ENCODE data around the gene TJP2. TPM values are rescaled to one million over a fixed set of nuclear protein-coding genes. Genes with fewer than 3 reads are reported as not detected.
"Not testable (repeated sequence)": the region's sequence is repeated elsewhere in the genome, so short reads cannot be mapped to it uniquely, and the experiment has no call there.

TJP2 gene
- total RNA-seq, 2 donors from 2014 or later = 45.1 to 53.0 TPM

DNA sequence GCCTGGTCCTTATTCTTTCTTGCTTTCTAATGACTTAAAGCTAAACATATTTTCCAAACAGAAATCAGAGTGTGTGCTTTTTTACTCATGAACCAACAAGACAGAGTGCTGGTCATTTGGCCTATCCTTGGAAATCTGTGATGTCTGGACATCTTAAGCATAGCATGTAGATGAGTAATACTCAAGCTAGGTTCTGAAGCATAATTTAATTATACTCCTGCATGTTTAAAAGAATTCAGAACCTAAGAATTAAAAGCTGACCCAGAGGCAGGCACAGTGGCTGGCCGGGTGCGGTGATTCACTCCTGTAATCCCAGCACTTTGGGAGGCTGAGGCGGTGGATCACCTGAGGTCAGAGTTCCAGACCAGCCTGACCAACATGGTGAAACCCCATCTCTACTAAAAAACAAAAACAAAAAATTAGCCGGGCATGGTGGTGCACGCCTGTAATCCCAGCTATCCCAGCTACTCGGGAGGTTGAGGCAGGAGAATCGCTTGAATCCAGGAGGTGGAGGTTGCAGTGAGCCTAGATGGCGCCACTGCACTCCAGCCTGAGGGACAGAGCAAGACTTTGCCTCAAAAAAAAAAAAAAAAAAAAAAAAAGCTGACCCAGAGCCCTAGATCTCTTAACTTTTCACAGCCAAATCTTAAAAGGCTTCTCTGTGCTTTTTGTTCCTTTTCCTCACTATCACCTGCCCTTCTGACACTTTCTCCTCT, 16.2 kb upstream of the TJP2 start:
- H3K4me3 Mint-ChIP-seq = no peak overlapping the region
- H3K27me3 Mint-ChIP-seq (ENCODE audit: insufficient read depth) = no peaks in the 10 kb centered on the region
- Histone ChIP-seq H3K27me3 (ENCODE audit: control insufficient read depth, insufficient read depth, low read length, poor library complexity, severe bottlenecking) (no peaks in the 10 kb centered on the region), H3K36me3 (ENCODE audit: control insufficient read depth, insufficient read depth, low read length) (no peaks in the 10 kb centered on the region), H3K4me3 (ENCODE audit: low read length) (no peak overlapping the region), H3K27ac (ENCODE audit: low read depth, low read length) (no peak overlapping the region), H3K4me1 (ENCODE audit: control insufficient read depth, insufficient read depth, low read length) (no peaks in the 10 kb centered on the region), H3K9ac (ENCODE audit: extremely low read depth, low read length, poor library complexity, severe bottlenecking) (no peak overlapping the region), H3K9me3 (ENCODE audit: control insufficient read depth, low read length) (no peaks in the 10 kb centered on the region)
- no peak overlapping the region for H3K27ac Mint-ChIP-seq
- WGBS, 2 experiments (ENCODE audit: insufficient coverage in 1 of 2, insufficient read length in 1 of 2) = 88 to 89% methylated on average over 4 to 8 of the region's 8 CpGs
- peaks cover 7% of the 10 kb centered on the region for H3K4me1 Mint-ChIP-seq
- TF ChIP-seq CTCF (conservative IDR thresholded peaks at IDR 0.05) = peak; percentile 69
- H3K9me3 Mint-ChIP-seq = peaks cover 2% of the 10 kb centered on the region
- peaks cover 18% of the 10 kb centered on the region for H3K36me3 Mint-ChIP-seq (ENCODE audit: low read depth)
- peak; percentile 48 for DNase-seq

- Histone ChIP-seq H3K27me3 (ENCODE audit: control insufficient read depth, insufficient read depth, low read length, poor library complexity, severe bottlenecking) (no peaks in the 10 kb centered on the region), H3K36me3 (ENCODE audit: control insufficient read depth, insufficient read depth, low read length) (no peaks in the 10 kb centered on the region), H3K9ac (ENCODE audit: extremely low read depth, low read length, poor library complexity, severe bottlenecking) (no peak overlapping the region), H3K4me3 (ENCODE audit: low read length) (no peak overlapping the region), H3K4me1 (ENCODE audit: control insufficient read depth, insufficient read depth, low read length) (no peaks in the 10 kb centered on the region), H3K9me3 (ENCODE audit: control insufficient read depth, low read length) (no peaks in the 10 kb centered on the region), H3K27ac (ENCODE audit: low read depth, low read length) (no peak overlapping the region)
- Mint-ChIP-seq H3K36me3 (ENCODE audit: low read depth) (peaks cover 18% of the 10 kb centered on the region), H3K27me3 (ENCODE audit: insufficient read depth) (no peaks in the 10 kb centered on the region), H3K4me1 (peaks cover 7% of the 10 kb centered on the region), H3K9me3 (peaks cover 2% of the 10 kb centered on the region), H3K4me3 (no peak overlapping the region), H3K27ac (no peak overlapping the region)
- no peak for TF ChIP-seq CTCF (conservative IDR thresholded peaks at IDR 0.05)
- 64 to 95% methylated on average over 2 to 3 of the region's 3 CpGs for WGBS, 2 experiments (ENCODE audit: insufficient coverage in 1 of 2, insufficient read length in 1 of 2)
- DNase-seq = no peak
These were observed 15.6 kb upstream of the TJP2 start for GRCh38 chr9:69158471-69158870.

- H3K27me3 ChIP-seq (ENCODE audit: control insufficient read depth, insufficient read depth, low read length, poor library complexity, severe bottlenecking); H3K9ac ChIP-seq (ENCODE audit: extremely low read depth, low read length, poor library complexity, severe bottlenecking); H3K9me3 ChIP-seq (ENCODE audit: control insufficient read depth, low read length); H3K9me3 Mint-ChIP-seq; H3K27me3 Mint-ChIP-seq (ENCODE audit: insufficient read depth); H3K36me3 ChIP-seq (ENCODE audit: control insufficient read depth, insufficient read depth, low read length); H3K27ac ChIP-seq (ENCODE audit: low read depth, low read length); H3K27ac Mint-ChIP-seq; H3K4me1 ChIP-seq (ENCODE audit: control insufficient read depth, insufficient read depth, low read length); DNase-seq; H3K4me3 Mint-ChIP-seq; H3K36me3 Mint-ChIP-seq (ENCODE audit: low read depth); H3K4me3 ChIP-seq (ENCODE audit: low read length): not testable (repeated sequence)
- 86 to 100% methylated on average over 3 to 8 of the region's 8 CpGs for WGBS, 2 experiments (ENCODE audit: insufficient coverage in 1 of 2, insufficient read length in 1 of 2)
- H3K4me1 Mint-ChIP-seq = peaks cover 20% of the 10 kb centered on the region
These were observed 9.5 kb upstream of the TJP2 start for GRCh38 chr9:69164573-69164972.

DNA sequence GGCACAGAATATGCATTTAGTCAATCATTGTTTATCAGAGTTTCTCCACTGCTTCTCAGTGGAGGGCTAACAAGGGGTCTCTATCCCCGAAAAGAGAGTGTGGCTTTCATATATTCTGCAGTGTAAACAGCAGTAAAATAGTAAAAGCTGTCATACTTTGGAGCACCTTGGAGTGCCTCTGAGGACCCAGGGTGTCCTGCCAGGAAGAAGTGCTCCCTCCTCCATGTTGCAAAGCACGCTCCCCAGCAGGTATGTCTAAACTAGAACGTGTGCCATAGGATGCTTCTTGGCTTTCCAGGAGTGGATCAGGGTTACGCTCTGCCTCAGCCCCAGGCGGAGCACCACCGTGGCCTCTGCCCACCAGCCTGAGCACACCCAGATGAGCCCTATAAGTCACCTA, 8.5 kb upstream of the TJP2 start:
- H3K27me3 Mint-ChIP-seq (ENCODE audit: insufficient read depth) = no peaks in the 10 kb centered on the region
- no peaks in the 10 kb centered on the region for H3K4me1 ChIP-seq (ENCODE audit: control insufficient read depth, insufficient read depth, low read length)
- H3K4me1 Mint-ChIP-seq = peaks cover 20% of the 10 kb centered on the region
- H3K4me3 Mint-ChIP-seq = no peak overlapping the region
- H3K9me3 Mint-ChIP-seq = peaks cover under 1% of the 10 kb centered on the region
- H3K27ac ChIP-seq (ENCODE audit: low read depth, low read length) = no peak overlapping the region
- no peak for DNase-seq
- H3K4me3 ChIP-seq (ENCODE audit: low read length) = no peak overlapping the region
- H3K36me3 ChIP-seq (ENCODE audit: control insufficient read depth, insufficient read depth, low read length) = no peaks in the 10 kb centered on the region
- TF ChIP-seq CTCF (conservative IDR thresholded peaks at IDR 0.05) = no peak
- no peak overlapping the region for H3K27ac Mint-ChIP-seq
- WGBS, 2 experiments (ENCODE audit: insufficient coverage in 1 of 2, insufficient read length in 1 of 2) = 93 to 100% methylated on average over 6 of the region's 6 CpGs
- H3K36me3 Mint-ChIP-seq (ENCODE audit: low read depth) = peaks cover 3% of the 10 kb centered on the region
- no peak overlapping the region for H3K9ac ChIP-seq (ENCODE audit: extremely low read depth, low read length, poor library complexity, severe bottlenecking)
- H3K27me3 ChIP-seq (ENCODE audit: control insufficient read depth, insufficient read depth, low read length, poor library complexity, severe bottlenecking) = no peaks in the 10 kb centered on the region
- no peaks in the 10 kb centered on the region for H3K9me3 ChIP-seq (ENCODE audit: control insufficient read depth, low read length)
